KMS-11 (cell line): ENCODE measurements around the gene LEKR1.
"Not testable (repeated sequence)": the region's sequence is repeated elsewhere in the genome, so short reads cannot be mapped to it uniquely, and the experiment has no call there.

ENCODE experiments used
- H2AFZ ChIP-seq: fragments of 200-600 bp; sonication (generic); 2 replicates; pipeline ENCODE4 v1.6.1; 2016; ENCODE audit warnings: antibody characterized with exemption, mixed run types, low read depth
- H3K27ac ChIP-seq: fragments of 200-600 bp; sonication (generic); 2 replicates; pipeline ENCODE4 v1.6.1; 2016; ENCODE audit warnings: mild to moderate bottlenecking, mixed run types
- H3K27me3 ChIP-seq: fragments of 200-600 bp; sonication (generic); 2 replicates; pipeline ENCODE4 v1.6.1; 2017; ENCODE audit warnings: mild to moderate bottlenecking, low read depth, mixed run types, moderate library complexity; ENCODE audit not compliant: insufficient read depth
- H3K36me3 ChIP-seq: fragments of 200-600 bp; sonication (generic); 2 replicates; pipeline ENCODE4 v1.6.1; 2017; ENCODE audit warnings: mild to moderate bottlenecking, mixed run types; ENCODE audit not compliant: insufficient read depth
- H3K4me1 ChIP-seq: fragments of 200-600 bp; sonication (generic); 2 replicates; pipeline ENCODE4 v1.6.1; 2016; ENCODE audit warnings: mild to moderate bottlenecking, low read depth, mixed run types; ENCODE audit not compliant: poor library complexity, severe bottlenecking
- H3K4me2 ChIP-seq: fragments of 200-600 bp; sonication (generic); 2 replicates; pipeline ENCODE4 v1.7.0; 2016; ENCODE audit warnings: mild to moderate bottlenecking, mixed run types
- H3K4me3 ChIP-seq: fragments of 200-600 bp; sonication (generic); IDR thresholded peaks from 2 replicates; pipeline ENCODE4 v1.6.1; 2017; ENCODE audit warnings: low read depth, low read length, mixed read lengths; ENCODE audit not compliant: insufficient read depth
- H3K79me2 ChIP-seq: fragments of 200-600 bp; sonication (generic); 2 replicates; pipeline ENCODE4 v1.6.1; 2016; ENCODE audit warnings: low read depth, mixed run types; ENCODE audit not compliant: insufficient read depth
- H3K9ac ChIP-seq: fragments of 200-600 bp; sonication (generic); 2 replicates; pipeline ENCODE4 v1.6.1; 2016; ENCODE audit warnings: mild to moderate bottlenecking, mixed run types
- H4K20me1 ChIP-seq: fragments of 200-600 bp; sonication (generic); 2 replicates; pipeline ENCODE4 v1.6.1; 2016; ENCODE audit warnings: mild to moderate bottlenecking, mixed run types; ENCODE audit not compliant: insufficient read depth
- CTCF ChIP-seq: fragments of 200-600 bp; sonication (generic); conservative IDR thresholded peaks from 2 replicates; pipeline ENCODE4 v1.6.1; 2017; ENCODE audit warnings: low read depth, mild to moderate bottlenecking, antibody characterized with exemption, low read length, moderate library complexity, mixed read lengths

The LEKR1 gene

GRCh38 chr3:156899951-156900350, 73.8 kb downstream of the LEKR1 start:
- Histone ChIP-seq H3K27ac (no peak overlapping the region), H3K4me2 (no peak overlapping the region), H3K9ac (no peak overlapping the region), H3K4me1 (no peaks in the 10 kb centered on the region), H3K4me3 (no peak overlapping the region), H3K36me3 (no peaks in the 10 kb centered on the region), H3K27me3 (no peaks in the 10 kb centered on the region), H2AFZ (no peak overlapping the region), H3K79me2 (no peaks in the 10 kb centered on the region), H4K20me1 (no peaks in the 10 kb centered on the region)
- no peak for TF ChIP-seq CTCF

GRCh38 chr3:156902916-156903315, 76.8 kb downstream of the LEKR1 start:
- H3K27ac ChIP-seq, result no peak overlapping the region
- TF ChIP-seq CTCF, result no peak
- no peak overlapping the region for H3K9ac ChIP-seq
- H3K79me2 ChIP-seq, result no peaks in the 10 kb centered on the region
- H3K4me1 ChIP-seq, result no peaks in the 10 kb centered on the region
- no peaks in the 10 kb centered on the region for H3K36me3 ChIP-seq
- H2AFZ ChIP-seq, result no peak overlapping the region
- H3K4me2 ChIP-seq, result no peak overlapping the region
- H3K27me3 ChIP-seq, result no peaks in the 10 kb centered on the region
- no peak overlapping the region for H3K4me3 ChIP-seq
- H4K20me1 ChIP-seq, result no peaks in the 10 kb centered on the region

DNA sequence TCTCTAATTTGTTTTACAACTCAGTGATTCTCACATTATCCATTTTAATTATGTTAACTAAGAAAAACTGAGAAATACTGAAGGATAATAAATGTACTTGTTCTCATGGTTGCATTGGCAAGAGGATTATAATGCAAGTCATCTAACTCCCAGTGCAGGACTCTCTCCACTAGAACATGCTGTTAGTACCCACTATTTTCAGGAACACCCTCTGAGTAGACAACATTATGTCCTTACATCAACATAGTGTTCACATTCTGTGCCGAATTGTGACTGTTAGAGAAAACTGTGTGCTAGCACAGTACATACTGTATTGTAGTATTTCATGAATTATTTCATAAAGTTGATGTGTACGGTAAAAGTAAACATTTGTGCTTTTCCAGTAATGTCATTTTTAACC, 80.1 kb downstream of the LEKR1 start:
- Histone ChIP-seq H3K4me1 (no peaks in the 10 kb centered on the region), H3K4me2 (no peak overlapping the region), H3K4me3 (no peak overlapping the region), H3K27me3 (no peaks in the 10 kb centered on the region), H3K9ac (no peak overlapping the region), H3K79me2 (no peaks in the 10 kb centered on the region), H4K20me1 (no peaks in the 10 kb centered on the region), H3K36me3 (no peaks in the 10 kb centered on the region), H2AFZ (no peak overlapping the region), H3K27ac (no peak overlapping the region)
- no peak for TF ChIP-seq CTCF

- Histone ChIP-seq H3K4me2 (no peak overlapping the region), H3K36me3 (no peaks in the 10 kb centered on the region), H3K27ac (no peak overlapping the region), H3K4me3 (no peak overlapping the region), H3K4me1 (no peaks in the 10 kb centered on the region), H2AFZ (no peak overlapping the region), H3K9ac (no peak overlapping the region), H3K79me2 (no peaks in the 10 kb centered on the region), H4K20me1 (no peaks in the 10 kb centered on the region), H3K27me3 (no peaks in the 10 kb centered on the region)
- TF ChIP-seq CTCF, result no peak
Observed at GRCh38 chr3:156908398-156908797, 82.2 kb downstream of the LEKR1 start.

DNA sequence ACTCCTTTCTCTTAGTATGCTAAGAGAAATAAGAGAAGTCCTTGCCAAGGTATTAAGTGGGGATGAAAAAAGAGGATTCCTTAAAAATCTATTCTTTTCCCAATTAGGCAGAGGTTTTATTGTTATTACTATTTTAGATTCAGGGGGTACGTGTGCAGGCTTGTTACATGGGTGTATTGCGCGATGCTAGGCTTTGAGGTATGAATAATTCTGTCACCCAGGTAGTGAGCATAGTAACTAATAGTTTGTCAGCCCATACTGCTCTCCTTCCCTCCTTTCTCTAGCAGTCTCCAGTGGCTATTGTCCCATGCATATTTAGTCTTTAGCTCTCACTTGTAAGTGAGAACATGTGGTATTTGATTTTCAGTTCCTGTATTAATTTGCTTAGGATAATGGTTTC, 83.9 kb downstream of the LEKR1 start:
- H3K79me2 ChIP-seq, result no peaks in the 10 kb centered on the region
- no peak for TF ChIP-seq CTCF
- H3K27ac ChIP-seq, result no peak overlapping the region
- no peak overlapping the region for H3K4me2 ChIP-seq
- no peaks in the 10 kb centered on the region for H3K4me1 ChIP-seq
- H3K27me3 ChIP-seq, result no peaks in the 10 kb centered on the region
- no peak overlapping the region for H3K9ac ChIP-seq
- H3K4me3 ChIP-seq, result no peak overlapping the region
- H3K36me3 ChIP-seq, result no peaks in the 10 kb centered on the region
- no peak overlapping the region for H2AFZ ChIP-seq
- H4K20me1 ChIP-seq, result no peaks in the 10 kb centered on the region

DNA sequence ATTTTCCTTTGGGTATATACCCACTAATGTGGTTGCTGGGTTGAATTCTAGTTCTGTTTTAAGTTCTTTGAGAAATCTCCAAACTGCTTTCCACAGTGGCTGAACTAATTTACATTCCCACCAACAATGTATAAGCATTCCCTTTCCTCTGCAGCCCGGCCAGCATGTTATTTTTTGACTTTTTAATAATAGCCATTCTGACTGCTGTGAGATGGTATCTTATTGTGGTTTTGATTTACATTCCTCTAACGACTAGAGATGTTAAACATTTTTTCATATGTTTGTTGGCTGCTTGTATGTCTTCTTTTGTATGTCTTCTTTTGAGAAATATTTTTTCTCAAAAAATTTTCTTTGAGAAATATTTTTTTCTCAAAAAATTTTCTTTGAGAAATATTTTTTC, 84.7 kb downstream of the LEKR1 start:
- H3K27me3 ChIP-seq, H3K4me2 ChIP-seq, H3K4me1 ChIP-seq, H3K79me2 ChIP-seq, H3K4me3 ChIP-seq, H2AFZ ChIP-seq, H3K27ac ChIP-seq, H3K36me3 ChIP-seq, H3K9ac ChIP-seq, H4K20me1 ChIP-seq: not testable (repeated sequence)

DNA sequence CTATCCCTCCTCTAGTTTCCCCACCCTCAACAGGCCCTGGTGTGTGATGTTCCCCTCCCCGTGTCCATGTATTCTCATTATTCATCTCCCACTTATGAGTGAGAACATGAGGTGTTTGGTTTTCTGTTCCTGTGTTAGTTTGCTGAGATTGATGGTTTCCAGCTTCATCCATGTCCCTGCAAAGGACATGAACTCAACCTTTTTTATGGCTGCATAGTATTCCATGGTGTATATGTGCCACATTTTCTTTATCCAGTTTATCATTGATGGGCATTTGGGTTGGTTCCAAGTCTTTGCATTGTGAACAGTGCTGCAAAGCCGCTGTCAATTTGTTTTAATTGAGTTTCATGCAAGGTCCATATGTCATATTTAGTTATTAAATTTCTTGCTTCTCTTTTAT, 88.1 kb downstream of the LEKR1 start:
- not testable (repeated sequence) for H3K27ac ChIP-seq, H3K36me3 ChIP-seq, H3K4me1 ChIP-seq, H3K9ac ChIP-seq, H3K4me3 ChIP-seq, H2AFZ ChIP-seq, H3K79me2 ChIP-seq, H3K27me3 ChIP-seq, H4K20me1 ChIP-seq, H3K4me2 ChIP-seq
